ENCODE results near the gene GALNT3.

GRCh38 chr2:165820296-165820695 is 26.2 kb upstream of the GALNT3 start:
- TF ChIP-seq POLR2AphosphoS5 (IDR thresholded peaks at IDR 0.05) (no peak), CTCF (IDR thresholded peaks at IDR 0.05) (no peak), POLR2A (IDR thresholded peaks at IDR 0.05) (no peak), EP300 (IDR thresholded peaks at IDR 0.05) (no peak)

All from sigmoid colon (tissue), 4 donors.